COLO668 (cell line): ENCODE measurements around the gene TUBA1B.
A peak's percentile ranks its signal among the peaks of the same experiment; 100 is the strongest.
"Not testable (repeated sequence)": the region's sequence is repeated elsewhere in the genome, so short reads cannot be mapped to it uniquely, and the experiment has no call there.

Experiments used
- DNase-seq: peaks from one replicate; lab custom pipeline; 2025; ENCODE audit not compliant: unreplicated experiment; lab: John Stamatoyannopoulos, UW

The TUBA1B gene

GRCh38 chr12:49131051-49131893 lies at the start of gene TUBA1B:
Gene TUBA1B (minus strand): TSS chr12:49131395. CDS start chr12:49131300, 95 bp downstream.
- DNase-seq, result peak; percentile 92

DNA sequence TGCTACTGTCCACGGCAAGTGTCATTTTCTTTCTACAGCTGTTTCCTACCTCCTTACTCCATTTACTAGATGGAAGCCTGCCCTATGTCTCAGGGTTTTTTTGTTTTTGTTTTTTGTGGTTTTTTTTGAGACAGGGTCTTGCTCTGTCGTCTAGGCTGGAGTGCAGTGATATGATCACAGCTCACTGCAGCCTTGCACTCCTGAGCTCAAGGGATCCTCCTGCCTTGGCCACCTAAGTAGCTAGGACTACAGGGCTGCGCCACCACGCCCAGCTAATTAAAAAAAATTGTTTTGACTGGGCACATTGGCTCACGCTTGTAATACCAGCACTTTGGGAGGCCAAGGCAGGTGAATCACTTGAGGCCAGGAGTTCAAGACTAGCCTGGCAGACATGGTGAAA lies 43.0 kb upstream of the TUBA1B start:
- no peak for DNase-seq

GRCh38 chr12:49170924-49171323 lies 39.7 kb upstream of the TUBA1B start:
- no peak for DNase-seq

- DNase-seq, result no peak
These were observed 33.9 kb upstream of the TUBA1B start for GRCh38 chr12:49165114-49165513.

GRCh38 chr12:49161901-49162300 lies 30.7 kb upstream of the TUBA1B start:
- DNase-seq, result not testable (repeated sequence)

- DNase-seq, result no peak
These were observed 30.0 kb upstream of the TUBA1B start for GRCh38 chr12:49161092-49161795.

DNA sequence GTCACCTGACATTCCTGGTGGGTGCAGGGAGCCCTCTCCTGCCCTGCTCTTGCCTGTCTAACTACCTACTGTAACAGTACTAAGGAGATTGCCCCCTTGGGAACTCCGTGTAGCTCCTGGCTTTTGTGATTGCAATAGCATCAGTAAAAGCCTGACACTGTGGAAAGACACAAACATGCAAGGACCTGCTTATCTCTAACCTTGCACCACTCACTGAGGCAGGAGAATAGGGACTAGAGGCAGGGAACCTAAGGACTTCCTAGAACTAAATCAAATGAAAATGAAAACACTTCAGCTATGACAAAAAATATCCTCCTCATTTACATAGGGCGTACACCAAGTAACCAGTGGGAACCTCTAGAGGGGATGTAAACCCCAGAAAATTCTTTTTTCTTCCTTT lies 29.2 kb upstream of the TUBA1B start:
- no peak for DNase-seq

DNA sequence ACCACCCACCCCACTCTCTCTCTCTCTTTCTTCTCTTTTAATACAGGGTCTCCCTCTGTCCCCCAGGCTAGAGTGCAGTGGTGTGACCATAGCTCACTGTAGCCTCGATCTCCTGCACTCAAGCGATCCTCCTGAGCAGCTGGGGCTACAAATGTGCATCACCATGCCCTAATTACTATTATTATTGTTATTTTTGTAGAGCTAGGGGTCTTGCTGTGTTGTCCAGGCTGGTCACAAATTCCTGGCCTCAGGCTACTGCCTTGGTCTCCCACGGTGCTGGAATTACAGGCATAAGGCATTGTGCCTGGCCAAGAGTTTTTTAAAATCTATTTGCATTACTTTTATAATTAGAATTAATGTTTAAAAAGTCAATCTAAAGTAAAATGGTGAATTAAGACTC lies 23.0 kb upstream of the TUBA1B start:
- DNase-seq, result no peak

GRCh38 chr12:49147384-49147783 lies 16.2 kb upstream of the TUBA1B start:
- DNase-seq, result no peak

DNA sequence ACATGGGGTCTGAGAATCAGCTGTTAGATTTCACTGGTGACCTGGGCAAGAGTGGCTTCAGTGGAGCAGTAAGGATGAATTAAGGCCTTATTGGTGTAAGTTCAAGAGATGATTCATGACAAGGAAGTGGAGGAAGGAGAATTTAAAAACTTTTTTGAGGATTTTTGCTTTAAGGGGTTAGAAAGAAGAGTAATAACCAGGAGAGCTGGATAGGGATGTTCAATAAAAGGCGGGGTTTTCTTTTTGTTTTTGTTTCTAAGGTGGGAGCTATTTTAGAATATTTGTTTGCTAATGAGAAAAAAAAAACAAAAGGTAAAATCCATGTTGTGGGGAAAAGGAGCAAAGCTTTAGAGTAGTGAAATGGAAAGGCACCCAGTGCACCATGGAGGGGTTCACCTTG lies 15.2 kb upstream of the TUBA1B start:
- no peak for DNase-seq

DNA sequence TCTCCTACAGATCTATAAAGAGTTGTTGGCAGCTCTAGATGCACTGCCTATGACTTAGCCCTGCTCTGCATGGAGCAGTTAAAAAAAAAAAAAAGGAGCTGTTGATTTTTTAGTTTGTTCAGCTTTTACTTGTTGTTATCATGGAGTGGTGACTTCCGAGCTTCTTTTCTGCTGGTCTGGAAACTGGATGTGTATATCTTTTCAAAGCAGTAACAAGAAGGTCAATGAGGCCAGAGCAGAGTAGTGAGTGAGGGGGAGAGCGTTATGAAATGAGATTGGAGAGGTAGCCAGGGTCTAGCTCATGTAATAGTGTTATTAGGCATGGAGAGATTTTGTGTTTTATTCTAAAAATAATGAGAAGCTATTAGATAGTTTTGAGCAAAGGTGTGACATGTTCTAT lies 13.2 kb upstream of the TUBA1B start:
- DNase-seq, result no peak

DNA sequence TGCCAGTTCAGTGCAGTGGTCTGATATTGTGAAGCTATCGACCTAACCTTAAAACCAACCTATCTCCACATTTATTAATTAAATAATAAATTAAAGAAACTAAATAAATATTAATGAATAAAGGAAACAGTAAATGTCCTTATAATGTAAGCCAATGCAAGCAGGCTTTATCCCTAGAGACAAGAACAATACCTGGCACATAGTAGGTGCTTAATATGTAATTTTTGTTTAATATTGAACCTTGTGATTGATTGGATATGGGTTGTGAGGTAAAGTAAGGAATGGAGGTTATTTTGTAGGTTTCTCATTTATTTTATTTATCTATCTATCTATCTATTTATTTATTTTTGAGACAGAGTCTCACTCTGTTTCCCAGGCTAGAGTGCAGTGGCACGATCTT lies 7.8 kb upstream of the TUBA1B start:
- no peak for DNase-seq

- no peak for DNase-seq
These were observed 7.4 kb upstream of the TUBA1B start for GRCh38 chr12:49138587-49138986.

- DNase-seq, result no peak
These were observed 6.3 kb upstream of the TUBA1B start for GRCh38 chr12:49137476-49137875.

DNA sequence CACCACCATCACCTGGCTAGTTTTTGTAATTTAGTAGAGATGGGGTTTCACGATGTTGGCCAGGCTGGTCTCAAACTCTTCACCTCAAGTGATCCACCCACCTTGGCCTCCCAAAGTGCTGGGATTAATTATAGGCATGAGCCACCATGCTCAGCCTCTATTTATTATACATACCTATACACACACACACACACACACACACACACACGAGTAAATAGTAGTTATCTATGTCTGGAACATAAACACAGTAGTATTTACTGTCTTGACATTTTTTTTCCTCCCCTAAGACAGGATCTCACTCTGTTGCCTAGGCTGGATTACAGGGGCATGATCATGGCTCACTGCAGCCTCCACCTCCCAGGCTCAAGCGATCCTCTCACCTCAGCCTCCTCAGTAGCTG lies 5.8 kb upstream of the TUBA1B start:
- not testable (repeated sequence) for DNase-seq

DNA sequence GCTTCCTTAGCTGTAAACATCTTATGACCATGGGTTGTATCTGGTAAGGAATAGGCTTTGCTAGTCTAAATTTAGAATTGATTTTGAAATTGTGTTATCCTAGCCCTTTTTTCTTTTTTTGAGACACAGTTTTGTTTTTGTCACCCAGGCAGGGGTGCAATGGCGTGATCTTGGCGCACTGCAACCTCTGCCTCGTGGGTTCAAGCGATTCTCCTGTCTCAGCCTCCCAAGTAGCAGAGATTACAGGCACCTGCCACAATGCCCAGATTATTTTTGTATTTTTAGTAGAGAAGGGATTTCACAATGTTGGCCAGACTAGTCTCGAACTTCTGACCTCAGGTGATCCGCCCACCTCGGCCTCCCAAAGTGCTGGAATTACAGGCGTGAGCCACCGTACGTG lies 2.4 kb upstream of the TUBA1B start:
- no peak for DNase-seq

GRCh38 chr12:49133014-49133413 lies 1.8 kb upstream of the TUBA1B start:
- DNase-seq, result no peak

GRCh38 chr12:49131894-49132461 lies 783 bp upstream of the TUBA1B start:
- peak; percentile 5 for DNase-seq

DNA sequence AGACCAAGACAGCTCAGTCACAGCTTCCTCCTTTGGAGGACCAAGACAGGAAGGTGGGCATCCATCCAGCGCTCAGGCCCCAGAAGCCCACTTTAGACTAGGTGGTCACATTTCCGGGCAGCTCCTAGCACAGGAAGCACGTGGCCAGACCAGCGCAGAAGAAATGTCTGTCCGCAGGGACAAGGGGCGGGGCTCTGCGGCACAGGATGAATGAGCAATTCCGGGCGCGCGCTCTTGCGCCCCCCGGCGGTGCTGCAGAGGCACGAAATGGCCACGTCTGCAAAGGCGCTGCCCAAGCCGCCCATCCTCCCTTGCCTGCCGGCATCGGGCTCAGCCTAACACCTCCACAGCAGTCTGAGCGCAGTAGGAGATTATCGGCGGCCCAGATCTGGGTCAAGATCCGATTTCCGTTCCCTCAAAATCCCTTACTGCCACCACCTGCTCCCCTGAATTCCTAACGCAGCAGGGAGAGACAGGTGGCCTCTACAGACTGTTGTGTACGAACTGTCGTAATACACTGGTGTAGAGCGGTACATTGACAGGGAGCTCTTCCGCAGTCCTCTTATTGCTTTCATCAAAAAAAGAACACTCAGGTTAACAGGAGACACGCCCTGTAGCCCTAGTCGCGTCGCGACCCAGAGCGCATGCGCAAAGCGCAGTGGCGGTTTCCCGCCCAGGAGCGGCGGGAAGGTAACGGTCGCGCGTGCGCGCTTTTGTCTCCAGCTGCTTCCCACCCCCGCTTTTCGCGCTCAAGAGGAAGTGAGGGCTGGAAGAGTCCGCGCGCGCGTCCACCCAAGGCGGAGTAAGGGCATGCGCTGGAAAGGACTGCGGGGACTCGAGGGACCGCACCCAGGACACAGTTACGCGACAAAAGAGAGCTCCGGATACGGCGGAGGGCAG lies 794 bp downstream of the TUBA1B start:
- peak; percentile 93 for DNase-seq

- no peak for DNase-seq
These were observed 1.7 kb downstream of the TUBA1B start for GRCh38 chr12:49129332-49130150.
